EL (cell line): Measurements from ENCODE around the gene PLCH1.

ENCODE experiments used
- DNase-seq: peaks from one replicate; pipeline ENCODE4 v3.0.0-alpha.2; 2016

PLCH1 gene

DNA sequence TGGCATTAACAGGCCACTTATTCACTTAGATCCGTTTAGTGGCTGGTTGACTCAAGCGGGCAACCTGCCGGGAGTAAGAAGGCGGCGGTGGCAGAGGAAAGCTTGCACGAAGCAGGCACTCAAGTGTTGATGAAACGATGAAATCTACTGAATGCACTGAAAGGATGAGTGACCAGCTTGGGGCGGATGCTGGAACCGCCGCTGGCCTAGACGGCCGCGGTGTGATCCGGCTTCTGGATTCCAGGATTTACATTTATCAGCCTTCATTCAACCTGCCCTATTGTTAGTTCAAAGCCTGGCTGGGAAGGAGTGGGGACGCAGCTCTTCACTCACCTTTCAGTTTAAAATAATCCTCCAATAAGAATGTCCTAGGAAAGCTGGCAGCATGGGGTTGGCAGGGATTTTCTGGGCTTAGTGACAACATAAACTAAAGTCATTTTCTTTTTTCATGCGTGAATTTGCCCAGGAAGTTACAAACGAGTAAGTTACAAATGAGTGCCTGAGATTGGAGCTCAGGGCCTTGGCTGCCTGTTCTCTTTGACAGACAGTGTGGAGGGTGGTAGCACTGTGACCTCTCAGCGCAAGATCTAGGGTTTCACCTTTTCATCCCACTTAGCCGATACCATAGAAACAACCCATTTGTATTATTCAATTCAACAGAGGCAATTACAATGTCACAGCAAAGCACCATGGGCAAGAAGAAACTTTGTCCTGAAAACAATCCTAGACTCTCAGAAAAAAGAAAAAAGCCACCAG lies 1.1 kb upstream of the PLCH1 start:
- no peak for DNase-seq

DNA sequence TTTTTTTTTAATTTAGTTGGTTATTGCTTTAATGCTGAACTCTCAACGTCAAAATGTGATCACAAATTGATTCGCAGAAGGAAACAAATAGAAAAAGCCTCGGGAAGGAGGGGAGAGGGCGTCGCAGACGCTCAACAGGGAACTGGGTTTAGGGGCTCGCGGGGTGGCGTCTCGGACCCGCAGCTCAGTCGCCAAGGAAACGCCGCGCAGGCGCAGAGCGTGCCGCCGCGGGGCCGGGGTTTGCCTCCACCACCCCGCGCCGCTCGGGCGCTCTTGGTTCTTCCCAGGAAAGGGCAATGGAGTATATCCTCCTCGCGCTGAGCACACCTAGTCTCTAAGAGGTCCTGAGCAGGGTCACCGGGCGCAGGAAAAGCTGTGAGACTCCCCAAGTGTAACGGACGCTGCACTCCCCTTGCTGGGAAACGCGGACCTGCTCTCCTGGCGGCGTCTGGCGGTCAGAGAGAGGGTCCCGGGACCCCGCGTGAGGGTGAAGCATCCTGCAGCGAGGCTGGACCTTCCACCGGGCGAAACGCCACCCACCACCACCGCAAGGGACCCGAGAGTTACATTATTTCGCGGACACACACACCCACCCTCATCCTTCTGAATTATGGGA lies 753 bp downstream of the PLCH1 start:
- DNase-seq: peak; percentile 49

DNA sequence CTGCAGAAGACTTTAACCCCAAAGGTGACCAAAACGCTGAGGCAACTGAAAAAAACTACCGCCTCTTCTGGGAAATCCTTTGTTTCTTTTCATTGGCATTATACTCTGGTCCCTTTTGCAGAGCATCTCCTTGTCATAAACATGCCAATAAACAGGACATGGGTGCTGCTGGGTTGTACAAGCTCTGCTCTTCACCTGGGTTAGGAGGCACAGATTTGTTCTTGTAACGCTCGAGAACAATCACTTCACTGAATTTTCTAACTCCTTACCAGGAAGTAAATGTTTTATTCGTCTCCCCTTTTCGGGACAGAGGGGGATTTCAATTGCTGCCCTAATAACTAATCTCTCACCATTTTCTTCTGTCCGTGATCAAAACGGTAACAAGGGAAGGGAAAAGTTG lies 1.3 kb downstream of the PLCH1 start:
- DNase-seq: no peak

DNA sequence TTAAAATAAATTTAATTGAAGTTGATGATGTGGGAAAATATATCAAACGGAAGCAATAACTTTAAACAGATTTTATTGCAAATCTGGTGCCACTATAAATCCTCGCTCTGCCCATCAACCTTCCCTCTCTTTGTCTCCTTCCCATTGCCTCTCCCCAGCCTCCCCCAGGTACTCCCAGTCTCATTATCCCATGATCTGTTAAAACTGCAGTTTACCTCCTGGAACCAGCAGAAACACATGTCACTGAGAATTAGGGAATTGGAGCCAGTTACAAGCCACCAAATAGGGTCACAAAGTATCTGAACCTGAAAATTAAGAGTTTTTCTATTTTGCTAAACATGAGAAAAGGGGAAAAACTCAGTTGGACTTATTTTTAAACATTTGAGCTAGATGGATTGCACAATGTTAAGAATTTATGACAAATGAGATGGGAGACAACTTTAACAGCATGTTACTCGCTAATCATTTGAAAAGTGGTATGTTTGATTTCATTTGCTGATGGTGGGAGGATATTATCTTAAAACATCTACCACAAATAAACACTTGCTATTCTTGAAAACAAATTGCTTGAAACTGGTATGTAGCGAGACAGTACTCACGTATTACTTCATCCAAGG lies 2.4 kb downstream of the PLCH1 start:
- no peak for DNase-seq

DNA sequence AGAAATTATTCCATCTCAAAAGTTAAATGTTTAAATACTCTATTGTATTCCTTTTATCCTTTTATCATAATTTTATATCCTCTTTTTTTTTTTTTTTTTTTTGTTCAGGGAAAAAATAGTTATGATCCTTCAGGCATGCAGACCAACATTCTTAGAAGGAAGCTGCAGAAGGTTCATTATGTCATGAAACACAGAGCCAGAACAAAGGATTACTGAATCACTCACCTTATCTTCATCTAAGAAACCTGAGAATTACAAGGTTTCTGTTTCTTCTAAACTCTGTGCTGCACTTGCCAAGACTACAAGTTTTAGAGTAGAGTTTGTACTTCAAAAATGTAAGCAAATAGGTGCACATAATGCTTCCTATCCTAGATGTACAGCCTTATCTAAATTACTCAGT lies 3.3 kb downstream of the PLCH1 start:
- DNase-seq: no peak

DNA sequence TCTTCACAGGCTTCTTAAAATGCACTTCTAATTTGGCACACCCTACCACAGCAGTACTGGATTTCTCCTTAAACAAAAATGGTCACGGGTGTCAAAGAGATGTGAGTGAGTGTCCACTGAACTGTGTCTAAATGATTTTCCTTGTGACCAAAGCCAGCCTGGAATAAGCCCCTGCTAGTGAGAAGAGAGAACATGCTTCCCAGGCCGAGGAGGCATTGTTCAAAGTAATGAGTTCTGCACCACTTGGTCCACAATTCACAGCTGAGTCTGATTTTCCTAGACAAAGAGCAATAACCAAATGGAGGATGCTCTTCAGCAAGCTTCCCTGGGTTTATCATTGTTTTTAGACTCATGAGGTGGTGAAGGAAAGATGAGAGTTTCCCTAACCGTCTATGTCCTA lies 3.8 kb downstream of the PLCH1 start:
- DNase-seq: no peak

DNA sequence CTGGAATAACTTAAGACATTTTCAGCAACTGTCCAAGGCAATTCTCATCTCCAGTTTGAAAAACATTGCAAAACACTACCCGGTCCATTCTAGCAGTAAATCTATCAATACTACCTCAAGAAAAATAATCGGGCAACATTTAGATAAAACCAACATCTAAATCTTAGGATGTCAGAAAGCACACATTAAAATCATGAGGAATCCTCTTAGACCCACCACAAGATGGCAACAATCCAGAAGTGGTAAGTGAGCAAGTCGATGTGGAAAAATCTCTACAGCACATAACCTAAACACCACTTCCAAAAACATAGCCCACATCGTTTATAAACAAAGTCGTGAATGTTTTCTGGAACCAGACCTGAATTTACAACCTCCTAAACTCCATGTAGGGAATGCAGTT lies 5.7 kb downstream of the PLCH1 start:
- peak; percentile 28 for DNase-seq

DNA sequence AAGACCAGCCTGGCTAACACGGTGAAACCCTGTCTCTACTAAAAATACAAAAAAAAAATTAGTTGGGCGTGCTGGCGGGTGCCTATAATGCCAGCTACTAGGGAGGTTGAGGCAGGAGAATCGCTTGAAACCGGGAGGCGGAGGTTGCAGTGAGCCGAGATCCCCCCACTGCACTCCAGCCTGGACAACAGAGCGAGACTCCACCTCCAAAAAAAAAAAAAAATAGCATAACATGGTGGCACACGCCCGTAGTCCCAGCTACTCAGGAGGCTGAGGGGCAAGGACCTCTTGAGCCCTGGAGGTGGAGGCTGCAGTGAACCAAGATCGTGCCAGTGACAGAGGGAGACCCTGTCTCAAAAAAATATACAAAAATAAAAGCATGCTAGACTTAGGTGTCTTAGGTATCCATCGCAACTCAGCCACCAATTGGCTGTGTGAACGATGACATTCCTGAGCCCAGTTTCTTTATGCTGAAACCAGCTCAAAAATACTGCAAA lies 6.2 kb downstream of the PLCH1 start:
- DNase-seq: no peak

DNA sequence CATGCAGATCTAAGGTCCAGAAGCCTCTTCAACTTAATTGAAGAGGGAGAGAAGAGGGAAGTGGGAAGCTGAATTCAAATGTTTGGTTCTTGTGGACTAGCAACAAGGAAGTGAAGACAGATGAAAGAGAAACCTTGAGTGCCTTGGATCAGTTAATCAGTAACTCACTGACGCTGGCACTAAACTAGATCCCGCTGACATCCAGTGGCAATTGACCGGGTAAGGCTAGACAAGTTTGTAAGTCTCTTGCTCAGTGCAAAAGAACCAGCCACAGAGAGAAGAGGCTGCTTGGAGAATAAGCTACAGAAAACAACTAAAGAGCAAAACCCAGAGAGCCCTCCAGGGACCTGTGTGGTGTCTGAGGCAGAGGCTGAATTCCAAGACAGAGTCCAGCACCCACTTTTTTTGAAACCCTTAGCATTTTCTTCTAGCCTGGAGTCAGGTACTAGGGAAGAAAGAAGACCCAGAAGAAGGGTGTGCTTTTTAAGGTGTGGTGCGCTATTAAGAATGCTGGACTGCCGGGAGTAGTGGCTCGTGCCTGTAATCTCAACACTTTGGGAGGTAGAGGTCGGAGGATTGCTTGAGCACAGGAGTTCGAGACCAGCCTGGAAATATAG lies 6.9 kb downstream of the PLCH1 start:
- DNase-seq: no peak

DNA sequence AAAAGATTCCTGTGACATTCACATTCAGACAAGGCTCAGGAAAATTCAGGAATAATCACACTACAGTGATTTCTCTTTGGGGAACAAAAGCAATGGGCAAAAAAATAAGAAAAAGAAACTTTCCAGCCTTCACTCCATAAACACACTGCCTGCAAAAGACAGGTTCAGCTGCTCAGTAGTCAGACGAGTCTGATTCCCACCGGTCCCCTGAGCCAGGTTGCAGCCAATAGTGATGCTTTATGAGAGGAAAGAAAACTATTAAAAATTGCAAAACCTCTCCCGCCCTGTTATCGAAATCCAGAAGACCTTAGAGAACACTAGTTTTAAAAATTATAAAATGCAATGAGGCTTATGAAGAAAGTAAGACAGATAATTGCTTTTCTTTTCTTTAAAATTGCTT lies 8.5 kb downstream of the PLCH1 start:
- DNase-seq: no peak

- no peak for DNase-seq
Measured at GRCh38 chr3:155730843-155731242, 14.0 kb downstream of the PLCH1 start.

DNA sequence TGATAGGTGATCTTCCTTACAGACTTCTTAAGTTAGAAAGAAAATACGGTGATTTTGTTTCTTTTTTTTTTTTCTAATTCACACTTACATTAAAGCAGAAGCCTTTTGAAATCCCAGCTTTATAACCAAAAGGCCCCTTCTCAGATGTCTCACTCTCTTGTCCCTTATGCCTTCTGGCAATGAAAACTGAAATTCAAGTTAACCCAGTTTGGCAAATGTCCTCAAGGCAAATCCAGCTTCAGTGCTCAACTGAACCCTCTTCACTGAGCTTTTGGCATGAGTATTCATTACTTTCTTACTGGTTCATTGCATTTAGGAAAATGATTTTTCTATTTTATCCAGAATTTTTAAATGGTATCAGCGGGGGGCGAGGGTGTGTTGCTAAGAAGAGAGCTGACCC lies 17.0 kb downstream of the PLCH1 start:
- DNase-seq: no peak

DNA sequence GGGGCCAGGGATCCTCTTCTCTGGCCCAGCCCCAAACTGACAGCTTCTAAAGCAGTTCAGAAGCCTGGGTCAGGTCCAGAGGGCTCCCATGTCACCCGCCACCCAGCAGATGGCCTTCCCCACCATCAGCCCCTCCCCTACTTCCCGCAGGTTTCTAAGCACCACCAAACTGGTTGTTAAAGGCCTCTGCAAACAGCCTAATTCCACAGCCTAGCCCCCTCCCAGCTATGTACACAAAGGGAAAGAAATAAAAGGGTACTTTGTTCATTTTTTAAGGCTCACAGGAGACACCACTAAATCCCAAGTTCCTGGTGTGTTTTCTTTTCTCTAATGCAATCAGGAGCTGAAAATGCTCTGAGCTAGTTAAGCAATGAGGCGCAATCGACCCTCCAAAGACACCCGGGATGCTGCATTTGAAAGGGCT lies 30.6 kb downstream of the PLCH1 start:
- no peak for DNase-seq

GRCh38 chr3:155712008-155712407 lies 32.9 kb downstream of the PLCH1 start:
- no peak for DNase-seq

- no peak for DNase-seq
Measured at GRCh38 chr3:155704771-155705559, 39.9 kb downstream of the PLCH1 start.

- no peak for DNase-seq
Measured at GRCh38 chr3:155704061-155704460, 40.8 kb downstream of the PLCH1 start.

- DNase-seq: no peak
Measured at GRCh38 chr3:155702745-155703591, 41.9 kb downstream of the PLCH1 start.

GRCh38 chr3:155701882-155702465 lies 42.9 kb downstream of the PLCH1 start:
- peak; percentile 49 for DNase-seq

- no peak for DNase-seq
Measured at GRCh38 chr3:155697542-155697941, 47.3 kb downstream of the PLCH1 start.

DNA sequence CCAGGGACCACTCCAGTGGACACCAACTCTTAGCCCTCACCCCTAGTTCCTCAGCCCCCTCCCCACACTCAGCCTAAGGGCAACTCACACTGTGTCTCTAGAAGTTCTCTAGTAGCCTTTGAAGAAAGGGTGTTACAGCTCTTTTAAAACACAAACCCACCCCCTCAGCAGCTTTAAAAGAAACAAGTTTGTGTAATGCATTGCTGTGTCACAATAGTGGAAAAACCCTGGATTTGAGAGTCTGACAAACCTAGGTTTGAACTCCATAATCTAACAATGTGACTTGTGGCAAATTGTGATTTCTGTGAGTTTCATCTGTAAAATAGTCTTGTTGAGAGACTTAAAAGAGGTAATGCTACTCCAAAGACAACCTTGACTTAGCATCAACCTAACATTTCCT lies 54.0 kb downstream of the PLCH1 start:
- no peak for DNase-seq

GRCh38 chr3:155688481-155688880 lies 56.4 kb downstream of the PLCH1 start:
- DNase-seq: no peak

- no peak for DNase-seq
Measured at GRCh38 chr3:155683344-155683720, 61.5 kb downstream of the PLCH1 start.
